HFFc6 (cell line): ENCODE data around the gene MTHFS. TPM values are rescaled to one million over a fixed set of nuclear protein-coding genes. Genes with fewer than 3 reads are reported as not detected.

Experiments used
- DNase-seq: peaks from one replicate; pipeline ENCODE4 v3.0.0-alpha.2; 2018
- H3K27ac Mint-ChIP-seq: 2 replicates; pipeline ENCODE4 v1.8.0; 2020; ENCODE audit warnings: mild to moderate bottlenecking, mixed read lengths
- H3K27me3 Mint-ChIP-seq: 2 replicates; pipeline ENCODE4 v1.8.0; 2021; ENCODE audit warnings: mild to moderate bottlenecking, moderate library complexity, mixed read lengths; ENCODE audit not compliant: insufficient read depth
- H3K36me3 Mint-ChIP-seq: 2 replicates; pipeline ENCODE4 v1.8.0; 2021; ENCODE audit warnings: low read depth, mixed read lengths
- H3K4me1 Mint-ChIP-seq: 2 replicates; pipeline ENCODE4 v1.8.0; 2020; ENCODE audit warnings: low read depth, mixed read lengths
- H3K4me3 Mint-ChIP-seq: 2 replicates; pipeline ENCODE4 v1.8.0; 2020; ENCODE audit warnings: mild to moderate bottlenecking, moderate library complexity, mixed read lengths
- H3K9me3 Mint-ChIP-seq: 2 replicates; pipeline ENCODE4 v1.8.0; 2020; ENCODE audit warnings: mild to moderate bottlenecking, mixed read lengths
- total RNA-seq, 6 experiments: library from RNA; stranded (reverse); fragmentation: NEBNext Ultra II Directional; extraction: Animal tissue kit (Norgen Biotek cat#: 25700); gene quantifications; 2 replicates in 1 of 6; 3 replicates in 5 of 6; pipeline ENCODE4 v1.2.3, GENCODE V29; 2021
- TF ChIP-seq, protein P1 (sequence below): fragments of 200-600 bp; sonication (generic); IDR thresholded peaks from 2 replicates; pipeline ENCODE4 v1.5.0; 2021; ENCODE audit warnings: antibody characterized with exemption, mild to moderate bottlenecking

The MTHFS gene
- total RNA-seq, 6 experiments from 2014 or later = 18.5 to 23.0 (median 21.1) TPM

DNA sequence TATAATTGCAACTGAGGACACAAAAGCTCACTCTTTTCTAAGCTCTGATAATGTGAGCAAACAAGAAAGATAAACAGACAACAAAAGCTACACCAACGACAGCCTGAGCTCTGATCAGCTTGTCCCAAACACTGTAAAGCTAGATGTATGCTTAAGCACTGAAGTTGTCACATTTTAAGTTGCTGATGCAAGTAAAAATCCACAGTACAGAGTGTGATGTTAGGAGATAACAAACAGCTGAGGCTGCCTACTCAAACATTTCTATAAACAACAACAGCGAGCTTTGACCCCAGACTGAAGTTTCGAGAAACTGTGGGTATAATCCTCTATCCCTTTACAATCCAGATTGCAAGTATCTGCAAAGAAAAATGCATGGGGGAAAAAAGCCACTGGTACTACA lies 10.7 kb downstream of the MTHFS start:
- TF ChIP-seq, protein P1, sequence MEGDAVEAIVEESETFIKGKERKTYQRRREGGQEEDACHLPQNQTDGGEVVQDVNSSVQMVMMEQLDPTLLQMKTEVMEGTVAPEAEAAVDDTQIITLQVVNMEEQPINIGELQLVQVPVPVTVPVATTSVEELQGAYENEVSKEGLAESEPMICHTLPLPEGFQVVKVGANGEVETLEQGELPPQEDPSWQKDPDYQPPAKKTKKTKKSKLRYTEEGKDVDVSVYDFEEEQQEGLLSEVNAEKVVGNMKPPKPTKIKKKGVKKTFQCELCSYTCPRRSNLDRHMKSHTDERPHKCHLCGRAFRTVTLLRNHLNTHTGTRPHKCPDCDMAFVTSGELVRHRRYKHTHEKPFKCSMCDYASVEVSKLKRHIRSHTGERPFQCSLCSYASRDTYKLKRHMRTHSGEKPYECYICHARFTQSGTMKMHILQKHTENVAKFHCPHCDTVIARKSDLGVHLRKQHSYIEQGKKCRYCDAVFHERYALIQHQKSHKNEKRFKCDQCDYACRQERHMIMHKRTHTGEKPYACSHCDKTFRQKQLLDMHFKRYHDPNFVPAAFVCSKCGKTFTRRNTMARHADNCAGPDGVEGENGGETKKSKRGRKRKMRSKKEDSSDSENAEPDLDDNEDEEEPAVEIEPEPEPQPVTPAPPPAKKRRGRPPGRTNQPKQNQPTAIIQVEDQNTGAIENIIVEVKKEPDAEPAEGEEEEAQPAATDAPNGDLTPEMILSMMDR = no peak
- no peak overlapping the region for H3K27ac Mint-ChIP-seq
- peaks cover 23% of the 10 kb centered on the region; the same call in 1 of the 2 replicates for H3K36me3 Mint-ChIP-seq
- DNase-seq = no peak
- no peaks in the 10 kb centered on the region for H3K27me3 Mint-ChIP-seq
- no peaks in the 10 kb centered on the region for H3K9me3 Mint-ChIP-seq
- no peak overlapping the region for H3K4me3 Mint-ChIP-seq
- H3K4me1 Mint-ChIP-seq = no peaks in the 10 kb centered on the region

- no peak for DNase-seq
- peaks cover 35% of the 10 kb centered on the region for H3K36me3 Mint-ChIP-seq
- peaks cover 4% of the 10 kb centered on the region; the same call in 1 of the 2 replicates for H3K9me3 Mint-ChIP-seq
- H3K4me1 Mint-ChIP-seq = no peaks in the 10 kb centered on the region
- no peak overlapping the region for H3K27ac Mint-ChIP-seq
- no peaks in the 10 kb centered on the region for H3K27me3 Mint-ChIP-seq
- TF ChIP-seq, protein P1 = no peak
- no peak overlapping the region for H3K4me3 Mint-ChIP-seq
These were observed 12.6 kb downstream of the MTHFS start for GRCh38 chr15:79884204-79884596.

DNA sequence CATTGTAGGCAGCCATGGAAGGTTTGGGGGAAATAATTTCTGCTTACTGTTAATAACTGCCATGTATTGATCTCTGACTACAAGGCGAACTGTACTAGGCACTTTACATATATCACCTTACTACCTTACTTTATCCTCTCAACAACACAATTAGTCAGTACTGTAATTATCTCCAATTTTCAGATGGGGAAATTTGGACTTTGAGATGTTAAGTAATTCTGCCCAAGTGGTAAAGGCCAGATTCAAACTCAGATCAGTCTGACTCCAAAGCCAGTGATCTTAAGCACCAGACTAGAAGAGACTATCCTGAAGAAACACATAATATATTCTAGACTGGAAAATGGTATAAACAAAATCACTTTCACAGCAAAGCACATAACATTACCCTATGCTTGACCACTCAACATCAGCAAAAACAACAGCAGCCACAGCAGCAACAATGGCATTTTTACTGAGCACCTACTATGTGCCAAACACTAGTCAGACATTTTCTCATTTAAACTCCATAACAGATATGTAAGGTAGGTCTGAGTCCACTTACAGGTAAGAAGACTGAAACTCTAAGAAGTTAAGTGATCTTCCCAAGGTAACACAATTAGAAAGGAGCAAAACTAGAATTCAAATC lies 13.1 kb downstream of the MTHFS start:
- no peak overlapping the region for H3K27ac Mint-ChIP-seq
- DNase-seq = no peak
- TF ChIP-seq, protein P1 = no peak
- no peaks in the 10 kb centered on the region for H3K4me1 Mint-ChIP-seq
- H3K36me3 Mint-ChIP-seq = peaks cover 40% of the 10 kb centered on the region
- H3K4me3 Mint-ChIP-seq = no peak overlapping the region
- H3K27me3 Mint-ChIP-seq = no peaks in the 10 kb centered on the region
- peaks cover 7% of the 10 kb centered on the region; the same call in 1 of the 2 replicates for H3K9me3 Mint-ChIP-seq

DNA sequence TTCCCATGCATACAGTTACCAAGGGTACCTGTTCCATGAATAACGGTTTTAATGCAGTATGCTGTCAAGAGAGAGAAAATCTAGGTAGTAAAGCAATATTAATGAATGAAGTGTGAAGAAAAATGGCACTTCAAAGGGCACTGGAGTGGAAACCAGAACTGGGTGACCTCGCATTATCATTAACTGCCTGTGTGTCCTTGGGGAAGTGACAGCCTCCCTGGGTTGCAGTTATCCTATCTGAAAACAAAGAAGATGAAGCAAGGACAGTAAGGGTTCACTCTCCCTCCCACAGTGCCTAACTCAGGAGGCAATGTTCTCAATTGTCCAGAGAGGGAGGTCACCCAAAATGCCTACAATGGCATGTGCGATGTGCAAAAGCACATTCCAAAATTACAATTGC lies 15.1 kb downstream of the MTHFS start:
- Mint-ChIP-seq H3K4me1 (no peaks in the 10 kb centered on the region), H3K27ac (no peak overlapping the region), H3K4me3 (no peak overlapping the region), H3K36me3 (peaks cover 59% of the 10 kb centered on the region), H3K9me3 (peaks cover 27% of the 10 kb centered on the region), H3K27me3 (no peaks in the 10 kb centered on the region; the same call in 1 of the 2 replicates)
- DNase-seq = no peak
- TF ChIP-seq, protein P1 = no peak

GRCh38 chr15:79881254-79881653 lies 15.6 kb downstream of the MTHFS start:
- Mint-ChIP-seq H3K36me3 (peaks cover 62% of the 10 kb centered on the region), H3K27me3 (no peaks in the 10 kb centered on the region; the same call in 1 of the 2 replicates), H3K4me3 (no peak overlapping the region), H3K27ac (no peak overlapping the region), H3K9me3 (peaks cover 29% of the 10 kb centered on the region), H3K4me1 (no peaks in the 10 kb centered on the region)
- no peak for DNase-seq
- TF ChIP-seq, protein P1 = no peak
